Fibroblast of upper back skin (primary cell): ENCODE data around the gene NAT10.

Experiments used
- DNase-seq: peaks from one replicate; pipeline ENCODE4 v3.0.0-alpha.2; 2013

NAT10 gene

DNA sequence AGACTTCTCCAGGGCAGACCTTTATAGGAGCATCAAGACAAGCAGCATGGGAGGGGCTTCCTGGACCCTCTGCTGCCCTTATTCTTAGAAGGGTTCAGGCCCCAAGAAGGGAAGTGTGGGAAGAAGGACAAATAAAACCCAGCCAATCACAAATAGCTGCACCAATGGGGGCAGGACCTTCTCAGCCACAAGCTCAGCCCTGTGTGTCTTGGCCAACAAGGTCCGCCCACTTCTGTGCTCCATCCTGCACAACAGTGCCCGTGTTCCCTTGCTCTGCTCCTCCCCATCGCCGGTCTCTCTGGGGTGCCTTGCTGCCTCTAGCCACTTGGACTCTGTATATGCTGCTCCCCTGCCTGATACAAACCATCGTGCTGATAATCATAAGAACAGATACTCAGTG, 86.1 kb downstream of the NAT10 start:
- no peak for DNase-seq

GRCh38 chr11:34192481-34193401, 87.3 kb downstream of the NAT10 start:
- DNase-seq: peak; percentile 92

DNA sequence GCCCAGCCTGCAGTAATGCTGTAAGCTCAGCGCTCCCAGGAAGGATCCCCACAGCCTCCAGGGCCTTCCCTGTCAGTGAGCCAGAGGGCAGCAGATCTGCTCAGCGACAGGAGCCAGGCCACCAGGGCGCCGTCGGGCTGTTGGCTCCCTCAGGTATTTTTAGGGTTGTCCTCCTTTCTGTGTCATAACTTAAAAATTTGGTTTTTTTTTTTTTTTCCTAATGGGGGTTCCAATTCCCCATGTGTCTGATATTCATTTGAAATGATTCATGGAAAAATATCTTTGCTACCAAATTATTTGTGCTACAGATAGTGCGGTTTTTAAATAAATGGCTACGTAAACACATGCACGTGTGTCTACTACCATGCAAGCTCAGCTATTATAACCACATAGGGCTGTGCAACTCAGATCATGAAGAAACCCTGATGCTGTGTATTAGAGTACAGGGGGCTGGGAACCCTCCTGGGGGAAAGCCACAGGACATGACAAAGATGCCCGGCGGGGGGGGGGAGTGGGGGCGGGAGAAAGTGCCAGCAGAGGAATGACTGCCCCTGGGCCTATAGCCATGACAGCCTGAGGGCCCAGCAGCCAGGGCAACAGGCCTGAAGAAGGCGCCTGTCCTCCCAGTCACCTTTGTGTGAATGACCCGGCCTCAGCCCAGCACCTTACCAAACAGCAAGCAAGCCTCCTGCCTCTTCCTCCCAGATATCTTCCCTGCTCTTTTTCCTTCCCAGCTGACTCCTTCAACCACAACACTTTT, 89.3 kb downstream of the NAT10 start:
- DNase-seq: peak; percentile 46
